ENCODE results near the gene OR2M2. TPM values are rescaled to one million over a fixed set of nuclear protein-coding genes. Genes with fewer than 3 reads are reported as not detected.

OR2M2 gene
- total and polyA plus RNA-seq, 2 of the 4 experiments (the other 2 are of a cell fraction) = not detected

DNA sequence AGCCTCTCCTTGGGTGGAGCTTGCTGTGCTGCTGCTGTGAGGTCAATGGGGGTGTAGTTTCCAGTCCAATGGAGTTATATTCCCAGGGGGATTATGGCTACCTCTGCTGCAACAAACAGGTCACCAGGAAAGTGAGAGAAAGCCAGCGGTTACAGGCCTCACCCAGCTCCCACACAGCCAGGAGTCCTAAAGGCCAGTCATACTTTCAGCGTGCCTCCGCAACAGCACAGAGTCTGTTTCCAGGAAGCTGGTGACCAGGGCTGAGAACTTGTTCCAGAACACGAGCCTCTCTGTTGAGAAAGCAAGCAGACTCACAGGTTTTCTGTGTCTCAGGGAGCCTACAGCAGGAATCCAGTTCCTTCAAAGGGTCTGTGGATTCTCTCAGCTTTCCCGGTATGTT is 47.0 kb upstream of the OR2M2 start:
- no peaks in the 10 kb centered on the region for H3K27me3 ChIP-seq (ENCODE audit: control insufficient read depth, insufficient read depth, low read length)
- POLR2A ChIA-PET (ENCODE audit: unreplicated experiment) = no interaction called here
- CTCF ChIA-PET = no interaction called here
- TF ChIP-seq NFE2L2 (IDR thresholded peaks at IDR 0.05; ENCODE audit: low read depth, low read length) = no peak
- TF ChIP-seq MAFK (IDR thresholded peaks at IDR 0.05; ENCODE audit: low read depth, low read length) = no peak
- no peak for TF ChIP-seq RCOR1 (IDR thresholded peaks at IDR 0.05; ENCODE audit: insufficient replicate concordance, low read length)
- TF ChIP-seq MXI1 (IDR thresholded peaks at IDR 0.05; ENCODE audit: borderline replicate concordance, low read depth, low read length) = no peak
- TF ChIP-seq CTCF (conservative IDR thresholded peaks at IDR 0.05; ENCODE audit: low read depth, low read length) = no peak
- TF ChIP-seq, protein P1, sequence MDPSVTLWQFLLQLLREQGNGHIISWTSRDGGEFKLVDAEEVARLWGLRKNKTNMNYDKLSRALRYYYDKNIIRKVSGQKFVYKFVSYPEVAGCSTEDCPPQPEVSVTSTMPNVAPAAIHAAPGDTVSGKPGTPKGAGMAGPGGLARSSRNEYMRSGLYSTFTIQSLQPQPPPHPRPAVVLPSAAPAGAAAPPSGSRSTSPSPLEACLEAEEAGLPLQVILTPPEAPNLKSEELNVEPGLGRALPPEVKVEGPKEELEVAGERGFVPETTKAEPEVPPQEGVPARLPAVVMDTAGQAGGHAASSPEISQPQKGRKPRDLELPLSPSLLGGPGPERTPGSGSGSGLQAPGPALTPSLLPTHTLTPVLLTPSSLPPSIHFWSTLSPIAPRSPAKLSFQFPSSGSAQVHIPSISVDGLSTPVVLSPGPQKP (IDR thresholded peaks at IDR 0.05; ENCODE audit: borderline replicate concordance, low read depth, low read length) = no peak
- TF ChIP-seq CEBPB (IDR thresholded peaks at IDR 0.05; ENCODE audit: low read depth, low read length) = no peak
- no peak for TF ChIP-seq POLR2A (IDR thresholded peaks at IDR 0.05; ENCODE audit: low read depth, low read length)
- no peak for TF ChIP-seq RAD21 (IDR thresholded peaks at IDR 0.05; ENCODE audit: low read length)
- no peak for TF ChIP-seq CHD1 (IDR thresholded peaks at IDR 0.05; ENCODE audit: low read depth, low read length)
- TF ChIP-seq RFX5 (IDR thresholded peaks at IDR 0.05; ENCODE audit: low read depth, low read length) = no peak
- no peak for TF ChIP-seq BHLHE40 (IDR thresholded peaks at IDR 0.05; ENCODE audit: low read depth, low read length)
- no peak for TF ChIP-seq FOS (IDR thresholded peaks at IDR 0.05; ENCODE audit: low read depth, low read length)
- TF ChIP-seq USF2 (IDR thresholded peaks at IDR 0.05; ENCODE audit: low read depth, low read length) = no peak
- H3K79me1 ChIP-seq (ENCODE audit: low read depth in 1 of 2, low read length in 2 of 2) = no peaks in the 10 kb centered on the region
- no peak overlapping the region for H3K27ac ChIP-seq (ENCODE audit: insufficient read depth, low read length)
- ATAC-seq (ENCODE audit: low read depth) = no peak
- H2BK120ac ChIP-seq (ENCODE audit: low read depth, low read length) = no peak overlapping the region
- H2AK5ac ChIP-seq (ENCODE audit: low read depth, low read length) = no peak overlapping the region
- H3K9ac ChIP-seq (ENCODE audit: low read depth, low read length) = no peak overlapping the region
- H3K4me3 ChIP-seq (ENCODE audit: insufficient read depth, low read depth, low read length) = no peak overlapping the region
- 93% methylated on average over 2 of the region's 5 CpGs; no CpG with 5 or more reads in 1 of the 2 experiments for WGBS, 2 experiments (ENCODE audit: extremely low coverage in 2 of 2, insufficient read length in 1 of 2)
- no peak overlapping the region for H2BK15ac ChIP-seq (ENCODE audit: low read depth, low read length)
- no peak overlapping the region for H2AFZ ChIP-seq (replicated peaks; ENCODE audit: low read length, poor library complexity)
- in situ Hi-C loops (cut with MboI; ENCODE audit: low sequenced_read_pairs) = no loop called here
- H4K20me1 ChIP-seq (ENCODE audit: insufficient read depth, low read length) = no peaks in the 10 kb centered on the region
- H3K9me1 ChIP-seq (ENCODE audit: insufficient read depth, low read length) = no peaks in the 10 kb centered on the region
- no peak overlapping the region for H4K91ac ChIP-seq (ENCODE audit: insufficient read depth, low read depth, low read length)
- no peak overlapping the region for H2BK20ac ChIP-seq (ENCODE audit: low read depth, low read length)
- H4K5ac ChIP-seq (ENCODE audit: low read depth, low read length) = no peak overlapping the region
- DNase-seq = no peak
- intact Hi-C loops (cut with micrococcal nuclease) = no loop called here
- no peaks in the 10 kb centered on the region for H3K4me1 ChIP-seq (ENCODE audit: control insufficient read depth, insufficient read depth, low read length)
- H3K14ac ChIP-seq (replicated peaks; ENCODE audit: low read depth, low read length) = no peak overlapping the region
- no TSS peak for BruUV-seq (replicated peaks)
- no peak overlapping the region for H3K4me2 ChIP-seq (ENCODE audit: low read depth, low read length)
- peaks cover 20% of the 10 kb centered on the region for H3K9me3 ChIP-seq (ENCODE audit: control insufficient read depth, insufficient read depth, low read length)
- H3K56ac ChIP-seq (ENCODE audit: extremely low read depth, insufficient read depth, low read length) = no peak overlapping the region
- H3K36me3 ChIP-seq (ENCODE audit: control insufficient read depth, insufficient read depth, low read length) = no peaks in the 10 kb centered on the region
- dilution Hi-C loops (cut with HindIII; ENCODE audit: low sequenced_read_pairs, unreplicated experiment) = no loop called here
- H2AK9ac ChIP-seq (replicated peaks; ENCODE audit: low read depth, low read length, poor library complexity) = no peak overlapping the region
- no peak overlapping the region for H3K23ac ChIP-seq (ENCODE audit: low read depth, low read length)
- H3K4ac ChIP-seq (ENCODE audit: low read depth, low read length) = no peak overlapping the region
- H3K18ac ChIP-seq (ENCODE audit: low read depth, low read length) = no peak overlapping the region
- no peak overlapping the region for H2BK5ac ChIP-seq (ENCODE audit: low read depth, low read length, poor library complexity, severe bottlenecking)
- no peak overlapping the region for H4K8ac ChIP-seq (ENCODE audit: low read depth in 2 of 2, low read length in 2 of 2)
